GM12873 (cell line): Measurements from ENCODE around the gene DPH2.
A peak's percentile ranks its signal among the peaks of the same experiment; 100 is the strongest.

Experiments
- CTCF ChIP-seq: IDR thresholded peaks from 2 replicates; pipeline ENCODE4 v1.5.1; 2012; ENCODE audit warnings: low read depth, mild to moderate bottlenecking, moderate library complexity, low read length, control low read depth; ENCODE audit not compliant: insufficient read depth; ENCODE audit errors: missing control alignments

The DPH2 gene

DNA sequence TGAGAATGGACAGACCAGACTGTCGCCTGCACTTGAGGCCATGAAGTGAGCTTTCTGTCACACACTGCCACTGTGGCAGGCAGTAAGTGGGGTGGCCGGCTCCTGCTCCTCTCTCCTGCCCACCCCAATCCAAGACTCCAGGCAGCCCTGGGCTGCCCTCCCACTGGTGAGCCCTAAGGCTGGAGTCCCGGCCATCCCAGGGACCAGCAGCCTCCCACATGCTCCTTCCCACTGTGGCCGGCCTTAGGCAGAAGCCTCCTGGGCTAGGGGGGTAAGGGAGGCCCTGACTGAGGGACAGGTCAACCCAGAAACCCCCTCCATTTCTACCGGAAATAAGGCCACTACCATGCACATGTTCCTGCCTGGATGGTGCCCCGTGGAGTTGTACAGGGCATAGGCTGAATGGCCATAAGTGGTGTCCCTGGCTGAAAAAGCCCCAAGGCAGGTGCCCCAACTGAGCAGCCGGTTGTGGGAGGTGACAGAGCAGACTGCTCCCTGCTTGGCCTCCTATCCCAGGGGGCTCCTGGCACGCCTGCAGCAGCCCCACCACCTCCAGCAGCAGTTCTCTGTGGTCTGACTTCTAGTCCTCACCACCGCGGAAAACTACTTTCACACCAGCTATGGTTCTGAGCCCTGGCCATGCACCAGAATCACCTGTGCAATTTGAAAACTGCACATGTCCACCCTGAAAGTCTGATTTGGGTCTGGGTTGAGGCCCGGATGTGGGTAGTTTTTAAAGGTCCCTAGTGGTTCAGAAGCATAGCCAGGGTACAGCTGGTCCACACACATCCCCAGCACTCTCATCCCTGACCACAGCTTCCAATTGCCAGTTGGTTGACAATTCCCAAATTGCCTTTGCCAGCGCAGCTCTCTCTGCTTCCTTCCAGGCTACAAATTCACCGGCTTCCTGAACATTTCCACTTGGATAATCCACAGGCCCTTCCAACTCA is 37.8 kb upstream of the DPH2 start:
- no peak for TF ChIP-seq CTCF

DNA sequence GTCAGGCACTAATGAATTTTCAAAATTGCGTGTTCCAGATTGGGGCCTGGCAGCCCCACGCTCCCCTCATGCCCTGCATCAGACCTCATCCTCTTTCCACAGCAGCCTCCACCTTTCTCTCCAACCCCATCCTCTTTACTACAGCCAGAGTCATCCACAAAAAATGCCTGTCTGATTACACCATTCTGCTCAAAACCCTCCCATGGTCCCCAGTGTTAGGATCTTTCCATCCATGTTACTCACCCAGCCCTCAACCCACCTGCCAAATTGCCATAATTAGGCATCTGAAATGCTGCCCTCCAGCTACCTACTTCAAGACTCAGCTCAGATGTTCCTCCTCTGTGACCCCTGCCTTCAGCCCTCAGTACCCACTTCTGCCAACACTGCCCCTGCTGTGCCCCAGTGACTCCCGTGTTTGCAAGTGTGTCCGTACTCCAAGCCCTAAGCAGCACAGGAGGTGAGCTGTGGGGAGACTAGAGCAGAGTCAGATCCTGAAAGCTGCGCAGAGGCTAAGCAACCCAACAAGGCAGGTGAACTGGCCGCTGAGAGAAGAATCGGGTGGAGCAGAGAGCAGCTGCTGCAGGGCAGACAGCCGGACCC is 36.9 kb upstream of the DPH2 start:
- TF ChIP-seq CTCF: no peak

DNA sequence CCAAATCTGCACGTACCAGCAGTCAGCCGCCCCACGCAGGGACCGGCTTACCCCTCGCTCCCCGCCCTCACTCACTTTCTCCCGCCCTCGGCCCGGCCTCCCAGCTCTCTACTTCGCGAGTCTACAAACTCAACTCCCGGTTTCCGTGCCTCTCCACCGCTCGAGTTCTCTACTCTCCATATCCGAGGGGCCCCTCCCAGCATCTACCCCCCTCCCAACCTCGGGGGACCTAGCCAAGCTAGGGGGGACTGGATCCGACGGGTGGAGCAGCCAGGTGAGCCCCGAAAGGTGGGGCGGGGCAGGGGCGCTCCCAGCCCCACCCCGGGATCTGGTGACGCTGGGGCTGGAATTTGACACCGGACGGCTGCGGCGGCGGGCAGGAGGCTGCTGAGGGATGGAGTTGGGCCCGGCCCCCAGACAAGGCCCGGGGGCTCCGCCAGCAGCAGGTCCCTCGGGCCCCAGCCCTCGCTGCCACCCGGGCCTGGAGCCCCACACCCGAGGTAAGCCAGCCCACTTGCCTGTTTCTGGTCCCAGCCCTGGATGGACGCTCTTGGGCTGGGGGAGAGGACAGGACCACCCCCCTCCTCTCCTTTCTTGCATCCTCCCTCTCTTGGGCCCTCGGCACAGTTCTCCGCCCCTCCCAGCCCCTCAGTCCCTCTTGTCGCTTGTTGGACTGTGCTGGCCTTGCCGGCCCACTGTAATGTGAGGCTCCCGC is 36.3 kb upstream of the DPH2 start, which contains the start of gene ARTN:
Gene ARTN (plus strand): TSS at position 416 of the 715 bp plus-strand sequence. CDS start 1,856 bp downstream, outside the sequence.
- no peak for TF ChIP-seq CTCF

DNA sequence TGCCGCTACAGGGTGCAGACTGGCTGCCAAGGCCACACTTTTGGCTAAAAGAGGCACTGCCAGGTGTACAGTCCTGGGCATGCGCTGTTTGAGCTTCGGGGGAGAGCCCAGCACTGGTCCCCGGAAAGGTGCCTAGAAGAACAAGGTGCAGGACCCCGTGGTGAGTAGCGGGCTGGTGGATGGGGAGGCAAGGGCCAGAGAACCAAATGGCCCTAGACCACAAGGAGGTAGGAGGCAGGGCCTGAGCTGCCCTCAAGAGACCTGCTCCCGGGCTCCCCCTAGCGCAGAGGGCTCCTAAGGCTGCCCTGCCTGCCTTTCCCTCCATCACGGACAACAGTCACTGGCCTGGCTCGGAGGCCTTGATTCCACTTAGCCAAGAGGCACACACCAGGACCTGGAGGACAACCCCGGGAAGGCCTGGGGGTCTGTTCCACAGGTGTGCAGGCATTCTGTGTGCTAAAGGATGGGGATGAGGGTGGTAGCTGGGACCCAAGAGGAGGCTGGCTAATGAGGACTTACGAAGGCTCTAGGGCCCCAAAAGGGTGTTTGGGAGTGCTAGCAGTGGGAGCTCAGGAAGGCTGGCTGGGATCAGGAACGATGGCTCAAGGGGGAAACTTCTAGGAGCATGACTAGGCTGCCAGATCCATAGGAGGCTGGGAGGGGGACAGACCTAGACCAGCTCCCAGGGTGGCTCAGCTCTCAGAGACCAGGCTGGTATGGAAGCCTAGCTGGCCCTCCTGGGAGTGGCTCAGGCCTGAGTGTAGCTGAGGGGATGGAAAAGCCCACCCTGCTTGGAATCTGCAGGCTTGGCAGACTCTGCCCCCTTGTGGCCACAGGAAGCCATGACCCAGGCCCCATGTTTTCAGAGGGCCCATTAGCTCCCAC is 35.5 kb upstream of the DPH2 start:
- TF ChIP-seq CTCF: peak; percentile 96

DNA sequence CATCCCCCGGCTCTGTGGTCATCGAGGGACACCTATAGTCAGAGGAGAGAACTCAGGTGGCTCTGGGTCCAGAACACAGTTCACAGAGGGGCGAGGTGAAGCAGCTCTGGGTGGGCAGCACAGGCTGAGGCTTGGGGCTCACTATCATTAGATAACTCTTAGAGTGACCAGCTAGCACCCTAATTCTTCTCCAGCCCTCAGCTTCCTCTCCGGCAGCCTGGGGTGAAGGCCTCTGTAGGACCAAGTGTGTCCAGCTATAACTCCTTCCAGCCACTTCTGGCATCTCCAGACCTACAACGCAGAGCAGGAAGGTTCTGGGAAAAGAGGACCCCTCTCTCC is 34.9 kb upstream of the DPH2 start:
- TF ChIP-seq CTCF: no peak

DNA sequence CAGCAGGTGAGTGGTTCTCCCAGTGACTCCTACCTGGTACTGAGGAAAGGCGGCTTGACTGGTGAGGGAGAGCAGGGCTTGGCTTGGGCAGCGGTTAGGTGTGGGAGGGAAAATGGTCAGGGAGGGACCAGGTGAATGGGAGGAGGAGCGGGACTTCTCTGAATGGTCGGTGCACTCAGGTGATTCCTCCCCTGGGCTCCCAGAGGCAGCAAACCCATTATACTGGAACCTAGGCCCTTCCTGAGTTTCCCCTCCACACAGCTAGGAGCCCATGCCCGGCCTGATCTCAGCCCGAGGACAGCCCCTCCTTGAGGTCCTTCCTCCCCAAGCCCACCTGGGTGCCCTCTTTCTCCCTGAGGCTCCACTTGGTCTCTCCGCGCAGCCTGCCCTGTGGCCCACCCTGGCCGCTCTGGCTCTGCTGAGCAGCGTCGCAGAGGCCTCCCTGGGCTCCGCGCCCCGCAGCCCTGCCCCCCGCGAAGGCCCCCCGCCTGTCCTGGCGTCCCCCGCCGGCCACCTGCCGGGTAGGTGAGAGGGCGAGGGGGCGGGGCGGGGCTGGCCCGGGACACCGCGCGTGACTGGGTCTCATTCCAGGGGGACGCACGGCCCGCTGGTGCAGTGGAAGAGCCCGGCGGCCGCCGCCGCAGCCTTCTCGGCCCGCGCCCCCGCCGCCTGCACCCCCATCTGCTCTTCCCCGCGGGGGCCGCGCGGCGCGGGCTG is 33.9 kb upstream of the DPH2 start:
- no peak for TF ChIP-seq CTCF
